Parathyroid adenoma (tissue), 2 donors: ENCODE results near the gene IQCH.

Experiments
- H2AFZ ChIP-seq: fragments of 300-600 bp; sonication (generic); one replicate; pipeline ENCODE4 v1.7.0; 2017; ENCODE audit warnings: antibody characterized with exemption, mild to moderate bottlenecking
- H3K27ac ChIP-seq: fragments of 300-600 bp; sonication (generic); one replicate; pipeline ENCODE4 v1.7.0; 2017
- H3K27me3 ChIP-seq: fragments of 300-600 bp; sonication (generic); one replicate; pipeline ENCODE4 v1.7.0; 2017; ENCODE audit warnings: low read length; ENCODE audit not compliant: control insufficient read depth, insufficient read depth
- H3K36me3 ChIP-seq: fragments of 300-600 bp; sonication (generic); one replicate; pipeline ENCODE4 v1.7.0; 2017; ENCODE audit warnings: low read length; ENCODE audit not compliant: control insufficient read depth, insufficient read depth
- H3K4me1 ChIP-seq: fragments of 300-600 bp; sonication (generic); one replicate; pipeline ENCODE4 v1.7.0; 2017; ENCODE audit warnings: control low read depth
- H3K4me2 ChIP-seq: fragments of 300-600 bp; sonication (generic); one replicate; pipeline ENCODE4 v1.7.0; 2017; ENCODE audit warnings: low read length
- H3K4me3 ChIP-seq: fragments of 300-600 bp; sonication (generic); one replicate; pipeline ENCODE4 v1.7.0; 2017; ENCODE audit warnings: low read depth, low read length
- H3K79me2 ChIP-seq: fragments of 300-600 bp; sonication (generic); one replicate; pipeline ENCODE4 v1.7.0; 2017; ENCODE audit warnings: control low read depth
- H3K9ac ChIP-seq: fragments of 300-600 bp; sonication (generic); one replicate; pipeline ENCODE4 v1.7.0; 2017; ENCODE audit warnings: mild to moderate bottlenecking
- H3K9me3 ChIP-seq: fragments of 300-600 bp; sonication (generic); one replicate; pipeline ENCODE4 v1.7.0; 2017; ENCODE audit warnings: low read length; ENCODE audit not compliant: control insufficient read depth
- TF ChIP-seq, protein P1 (sequence below): fragments of 300-600 bp; sonication (generic); IDR thresholded peaks from one replicate; pipeline ENCODE4 v1.7.0; 2017; ENCODE audit warnings: antibody characterized with exemption, mild to moderate bottlenecking
- donor health status: primary hyperparathyroidism.

Gene IQCH

GRCh38 chr15:67365994-67366393 is 111.4 kb downstream of the IQCH start:
- no peaks in the 10 kb centered on the region for H3K4me1 ChIP-seq
- H3K36me3 ChIP-seq = no peaks in the 10 kb centered on the region
- no peak overlapping the region for H3K9ac ChIP-seq
- H3K27ac ChIP-seq = no peak overlapping the region
- H3K4me3 ChIP-seq = no peak overlapping the region
- TF ChIP-seq, protein P1, sequence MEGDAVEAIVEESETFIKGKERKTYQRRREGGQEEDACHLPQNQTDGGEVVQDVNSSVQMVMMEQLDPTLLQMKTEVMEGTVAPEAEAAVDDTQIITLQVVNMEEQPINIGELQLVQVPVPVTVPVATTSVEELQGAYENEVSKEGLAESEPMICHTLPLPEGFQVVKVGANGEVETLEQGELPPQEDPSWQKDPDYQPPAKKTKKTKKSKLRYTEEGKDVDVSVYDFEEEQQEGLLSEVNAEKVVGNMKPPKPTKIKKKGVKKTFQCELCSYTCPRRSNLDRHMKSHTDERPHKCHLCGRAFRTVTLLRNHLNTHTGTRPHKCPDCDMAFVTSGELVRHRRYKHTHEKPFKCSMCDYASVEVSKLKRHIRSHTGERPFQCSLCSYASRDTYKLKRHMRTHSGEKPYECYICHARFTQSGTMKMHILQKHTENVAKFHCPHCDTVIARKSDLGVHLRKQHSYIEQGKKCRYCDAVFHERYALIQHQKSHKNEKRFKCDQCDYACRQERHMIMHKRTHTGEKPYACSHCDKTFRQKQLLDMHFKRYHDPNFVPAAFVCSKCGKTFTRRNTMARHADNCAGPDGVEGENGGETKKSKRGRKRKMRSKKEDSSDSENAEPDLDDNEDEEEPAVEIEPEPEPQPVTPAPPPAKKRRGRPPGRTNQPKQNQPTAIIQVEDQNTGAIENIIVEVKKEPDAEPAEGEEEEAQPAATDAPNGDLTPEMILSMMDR = no peak
- H2AFZ ChIP-seq = no peak overlapping the region
- no peak overlapping the region for H3K4me2 ChIP-seq
- no peaks in the 10 kb centered on the region for H3K9me3 ChIP-seq
- H3K79me2 ChIP-seq = no peaks in the 10 kb centered on the region
- no peaks in the 10 kb centered on the region for H3K27me3 ChIP-seq

DNA sequence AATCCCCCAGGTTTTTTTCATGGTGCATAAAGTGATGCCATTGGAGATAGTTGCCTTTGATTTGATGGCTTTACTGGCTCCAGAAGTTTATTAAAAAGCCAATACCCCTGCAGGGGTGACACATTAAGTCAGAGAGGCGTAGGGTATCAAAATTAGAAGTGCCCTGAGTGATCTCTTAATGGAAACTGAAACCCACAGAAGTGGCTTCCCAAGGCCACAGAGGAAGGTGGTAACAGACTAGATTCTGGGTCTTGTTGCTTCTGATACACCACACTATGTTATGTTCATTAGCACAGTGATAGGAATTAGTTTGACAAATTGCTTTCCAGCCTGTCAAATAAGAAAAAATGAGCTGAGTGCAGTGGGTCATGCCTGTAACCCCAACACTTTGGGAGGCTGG is 112.3 kb downstream of the IQCH start:
- H3K9me3 ChIP-seq = no peaks in the 10 kb centered on the region
- H2AFZ ChIP-seq = no peak overlapping the region
- TF ChIP-seq, protein P1 = no peak
- no peaks in the 10 kb centered on the region for H3K4me1 ChIP-seq
- H3K27ac ChIP-seq = no peak overlapping the region
- H3K27me3 ChIP-seq = no peaks in the 10 kb centered on the region
- no peak overlapping the region for H3K4me2 ChIP-seq
- no peak overlapping the region for H3K4me3 ChIP-seq
- H3K9ac ChIP-seq = no peak overlapping the region
- no peaks in the 10 kb centered on the region for H3K79me2 ChIP-seq
- no peaks in the 10 kb centered on the region for H3K36me3 ChIP-seq

DNA sequence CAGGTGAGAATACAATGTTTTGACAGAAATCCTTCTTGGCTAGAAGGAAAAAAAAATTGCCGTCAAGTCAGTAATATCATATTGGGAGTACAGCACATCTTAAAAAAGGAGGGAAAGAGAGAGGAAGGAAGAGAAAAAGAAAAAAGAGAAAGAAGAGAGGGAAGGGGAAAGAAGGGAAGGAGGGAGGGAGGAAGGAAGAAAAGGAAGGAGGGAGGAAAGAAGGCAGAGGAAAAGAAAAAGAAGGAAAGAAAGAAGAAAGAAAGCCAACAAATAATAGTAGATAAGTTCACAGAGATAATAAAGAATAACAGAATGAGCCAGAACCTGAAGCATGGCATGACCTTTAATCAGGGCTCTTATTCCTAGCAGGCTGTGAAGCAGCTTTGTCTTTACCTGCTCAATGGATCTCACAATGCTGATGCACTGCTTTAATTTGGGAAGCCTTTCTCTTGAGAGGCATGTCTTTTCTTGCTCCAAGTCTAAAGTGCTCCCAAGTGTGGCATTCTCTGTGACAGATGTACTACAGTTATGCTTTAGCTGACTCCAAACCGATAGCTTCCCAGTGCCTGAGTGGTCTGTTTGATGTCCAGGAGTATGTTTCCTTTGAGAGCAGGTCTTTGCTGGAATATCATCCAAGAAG is 114.9 kb downstream of the IQCH start:
- Histone ChIP-seq H3K4me2 (no peak overlapping the region), H3K9me3 (no peaks in the 10 kb centered on the region), H2AFZ (no peak overlapping the region), H3K27ac (no peak overlapping the region), H3K79me2 (no peaks in the 10 kb centered on the region), H3K27me3 (no peaks in the 10 kb centered on the region), H3K9ac (no peak overlapping the region), H3K4me3 (no peak overlapping the region), H3K4me1 (no peaks in the 10 kb centered on the region), H3K36me3 (no peaks in the 10 kb centered on the region)
- TF ChIP-seq, protein P1 = no peak

DNA sequence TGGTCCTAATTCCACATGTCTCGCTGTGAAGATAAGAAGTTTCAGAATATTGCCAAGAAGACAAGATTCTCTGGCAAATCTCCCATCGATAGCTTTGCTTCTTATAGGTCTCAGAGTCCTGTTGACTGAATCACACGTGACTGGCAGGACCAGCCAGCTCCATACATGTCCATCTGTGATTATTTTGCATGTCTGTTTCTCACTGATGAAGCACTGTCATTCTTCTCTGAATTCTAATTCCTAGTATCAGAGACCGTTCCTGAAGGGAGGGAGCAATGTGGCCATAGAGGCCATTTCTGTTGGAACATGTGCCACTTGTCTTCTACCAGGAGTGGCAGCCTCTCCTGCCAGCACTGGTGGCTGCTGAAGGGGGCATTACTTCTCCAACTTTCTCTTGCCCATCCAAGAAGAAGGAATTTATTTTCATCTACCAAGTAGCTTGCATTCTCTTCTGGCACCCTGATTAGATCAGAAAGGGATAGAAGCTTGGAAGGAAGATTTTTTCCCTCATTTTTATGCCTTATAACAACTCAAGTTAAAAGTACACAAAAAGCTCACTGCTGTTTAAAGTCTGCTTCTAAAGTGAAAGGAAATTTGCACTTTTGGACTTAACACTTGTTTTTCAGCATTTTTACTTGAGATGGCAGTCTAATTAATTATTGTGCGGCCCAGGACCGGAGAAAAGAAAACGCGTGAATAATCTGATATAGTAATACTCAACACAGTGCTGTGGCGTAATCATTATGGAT is 115.8 kb downstream of the IQCH start:
- TF ChIP-seq, protein P1 = no peak
- H3K27me3 ChIP-seq = no peaks in the 10 kb centered on the region
- H3K9ac ChIP-seq = no peak overlapping the region
- no peak overlapping the region for H3K4me3 ChIP-seq
- no peak overlapping the region for H2AFZ ChIP-seq
- H3K9me3 ChIP-seq = no peaks in the 10 kb centered on the region
- H3K79me2 ChIP-seq = no peaks in the 10 kb centered on the region
- H3K4me1 ChIP-seq = no peaks in the 10 kb centered on the region
- H3K27ac ChIP-seq = no peak overlapping the region
- no peak overlapping the region for H3K4me2 ChIP-seq
- no peaks in the 10 kb centered on the region for H3K36me3 ChIP-seq

GRCh38 chr15:67372543-67372942 is 118.0 kb downstream of the IQCH start:
- no peak overlapping the region for H3K9ac ChIP-seq
- no peaks in the 10 kb centered on the region for H3K4me1 ChIP-seq
- no peaks in the 10 kb centered on the region for H3K9me3 ChIP-seq
- no peak overlapping the region for H3K4me3 ChIP-seq
- no peaks in the 10 kb centered on the region for H3K36me3 ChIP-seq
- H3K27me3 ChIP-seq = no peaks in the 10 kb centered on the region
- no peak overlapping the region for H3K27ac ChIP-seq
- H2AFZ ChIP-seq = no peak overlapping the region
- no peak overlapping the region for H3K4me2 ChIP-seq
- no peaks in the 10 kb centered on the region for H3K79me2 ChIP-seq
- TF ChIP-seq, protein P1 = no peak
